Vagina (tissue), 2 donors: ENCODE results near the gene GPC1.

ENCODE experiments used
- CTCF ChIP-seq, 3 experiments: fragments of 450-650 bp in 2 of 3; fragments of 200-600 bp in 1 of 3; sonication (generic) in 1 of 3; IDR thresholded peaks; one replicate each; pipeline ENCODE4 v1.5.1; 2017 to 2019; ENCODE audit warnings: antibody characterized with exemption in 3 of 3, mild to moderate bottlenecking in 2 of 3, moderate library complexity in 2 of 3
- POLR2A ChIP-seq, 2 donors: fragments of 450-650 bp; IDR thresholded peaks; one replicate each; pipeline ENCODE4 v1.6.1; 2017; ENCODE audit warnings: antibody characterized with exemption in 2 of 2, mild to moderate bottlenecking in 2 of 2, moderate library complexity in 2 of 2
- POLR2AphosphoS5 ChIP-seq, 2 donors: sonication (generic); formaldehyde crosslinking; IDR thresholded peaks; one replicate each; pipeline ENCODE4 v1.9.0; 2017; ENCODE audit warnings: antibody characterized with exemption in 2 of 2, mild to moderate bottlenecking in 2 of 2, low read depth in 1 of 2; ENCODE audit not compliant: insufficient read depth in 1 of 2

- TF ChIP-seq CTCF (IDR thresholded peaks at IDR 0.05) (no peak), POLR2AphosphoS5 (IDR thresholded peaks at IDR 0.05; ENCODE audit: insufficient read depth in 1 of 2, low read depth in 1 of 2) (no peak), POLR2A (IDR thresholded peaks at IDR 0.05) (no peak)
These were observed 10.6 kb downstream of the GPC1 start for GRCh38 chr2:240445961-240446663.
